Measurements from ENCODE around the gene TTBK1.

Gene TTBK1

GRCh38 chr6:43268355-43268700 is 25.0 kb downstream of the TTBK1 start:
- H3K27ac ChIP-seq: no peak overlapping the region
- no peak for TF ChIP-seq CTCF (conservative IDR thresholded peaks at IDR 0.05)
- no peak for TF ChIP-seq ZFX (IDR thresholded peaks at IDR 0.05)

- no peak for TF ChIP-seq CTCF (conservative IDR thresholded peaks at IDR 0.05)
- no peak for TF ChIP-seq ZFX (IDR thresholded peaks at IDR 0.05)
- no peak overlapping the region for H3K27ac ChIP-seq
Observed at GRCh38 chr6:43268782-43269272, 25.5 kb downstream of the TTBK1 start.

- no peak for TF ChIP-seq ZFX (IDR thresholded peaks at IDR 0.05)
- no peak for TF ChIP-seq CTCF (conservative IDR thresholded peaks at IDR 0.05)
- H3K27ac ChIP-seq: no peak overlapping the region
Observed at GRCh38 chr6:43269273-43270007, 26.2 kb downstream of the TTBK1 start.

GRCh38 chr6:43271103-43271815 is 28.0 kb downstream of the TTBK1 start:
- TF ChIP-seq CTCF (conservative IDR thresholded peaks at IDR 0.05) (no peak), ZFX (IDR thresholded peaks at IDR 0.05) (no peak)
- H3K27ac ChIP-seq: no peak overlapping the region

GRCh38 chr6:43271944-43272343 is 28.7 kb downstream of the TTBK1 start:
- TF ChIP-seq ZFX (IDR thresholded peaks at IDR 0.05): no peak
- no peak for TF ChIP-seq CTCF (conservative IDR thresholded peaks at IDR 0.05)
- no peak overlapping the region for H3K27ac ChIP-seq

GRCh38 chr6:43273707-43274106 is 30.4 kb downstream of the TTBK1 start:
- TF ChIP-seq CTCF (conservative IDR thresholded peaks at IDR 0.05) (no peak), ZFX (IDR thresholded peaks at IDR 0.05) (no peak)
- no peak overlapping the region for H3K27ac ChIP-seq
